Neural cell (in vitro differentiated cells): ENCODE results near the gene L1CAM. TPM values are rescaled to one million over a fixed set of nuclear protein-coding genes. Genes with fewer than 3 reads are reported as not detected.
A peak's percentile ranks its signal among the peaks of the same experiment; 100 is the strongest.

ENCODE experiments used
- H2AFZ ChIP-seq: fragments of 200-600, 300-800 bp; sonication (generic), shearing (Covaris generic); 2 replicates; pipeline ENCODE4 v1.6.0; 2014; ENCODE audit warnings: low read depth, mild to moderate bottlenecking, antibody characterized with exemption, low read length, moderate library complexity
- H3F3A ChIP-seq: fragments of 200-600 bp; shearing (Covaris generic); 2 replicates; pipeline ENCODE4 v1.6.1; 2016; ENCODE audit warnings: mild to moderate bottlenecking, moderate library complexity, mixed read lengths, antibody characterized with exemption, low read length; ENCODE audit not compliant: insufficient read depth, poor library complexity, severe bottlenecking
- H3K27ac ChIP-seq: fragments of 200-600, 300-800 bp; sonication (generic), shearing (Covaris generic); 2 replicates; pipeline ENCODE4 v1.5.1; 2014; ENCODE audit warnings: mild to moderate bottlenecking, low read length, moderate library complexity
- H3K27me3 ChIP-seq: fragments of 300-800, 200-600 bp; sonication (generic), shearing (Covaris generic); 2 replicates; pipeline ENCODE4 v1.6.0; 2014; ENCODE audit warnings: mild to moderate bottlenecking, low read depth, low read length, moderate library complexity; ENCODE audit not compliant: insufficient read depth
- H3K36me3 ChIP-seq: fragments of 300-800, 200-600 bp; sonication (generic), shearing (Covaris generic); 2 replicates; pipeline ENCODE4 v1.5.1; 2014; ENCODE audit warnings: mild to moderate bottlenecking, antibody characterized with exemption, low read length, moderate library complexity; ENCODE audit not compliant: insufficient read depth
- H3K4me2 ChIP-seq: fragments of 300-800, 200-600 bp; sonication (generic), shearing (Covaris generic); 2 replicates; pipeline ENCODE4 v1.6.0; 2014; ENCODE audit warnings: mild to moderate bottlenecking, low read length
- H3K4me3 ChIP-seq: fragments of 300-800, 200-600 bp; sonication (generic), shearing (Covaris generic); 2 replicates; pipeline ENCODE4 v1.5.1; 2014; ENCODE audit warnings: mild to moderate bottlenecking, low read length, moderate library complexity
- H3K79me2 ChIP-seq: fragments of 200-600 bp; shearing (Covaris generic); replicated peaks from 2 replicates; pipeline ENCODE4 v1.6.0; 2014; ENCODE audit warnings: mild to moderate bottlenecking, low read length, moderate library complexity; ENCODE audit not compliant: insufficient read depth
- H3K9ac ChIP-seq: fragments of 300-800, 200-600 bp; sonication (generic), shearing (Covaris generic); 2 replicates; pipeline ENCODE4 v1.6.1; 2016; ENCODE audit warnings: mild to moderate bottlenecking, low read length, mixed read lengths
- H3K9me2 ChIP-seq: fragments of 200-600 bp; shearing (Covaris generic); 2 replicates; pipeline ENCODE4 v1.6.1; 2016; ENCODE audit warnings: mild to moderate bottlenecking, low read length, mixed read lengths; ENCODE audit not compliant: insufficient read depth
- H3K9me3 ChIP-seq: fragments of 200-600, 300-800 bp; sonication (generic), shearing (Covaris generic); 2 replicates; pipeline ENCODE4 v1.6.1; 2016; ENCODE audit warnings: mild to moderate bottlenecking, mixed run types, low read length, moderate library complexity, mixed read lengths
- H4K20me1 ChIP-seq: fragments of 200-600 bp; shearing (Covaris generic); 2 replicates; pipeline ENCODE4 v1.6.1; 2016; ENCODE audit warnings: mild to moderate bottlenecking, mixed run types; ENCODE audit not compliant: insufficient read depth
- EP300 ChIP-seq: fragments of 450-650 bp; conservative IDR thresholded peaks from 2 replicates; pipeline ENCODE4 v1.6.1; 2014; ENCODE audit warnings: antibody characterized with exemption, mild to moderate bottlenecking, moderate library complexity; ENCODE audit not compliant: poor library complexity, severe bottlenecking
- EZH2 ChIP-seq: fragments of 200-600, 300-800 bp; shearing (Covaris generic), sonication (generic); IDR thresholded peaks from 2 replicates; pipeline ENCODE4 v1.6.1; 2014; ENCODE audit warnings: antibody characterized with exemption, low read length, borderline replicate concordance, mild to moderate bottlenecking; ENCODE audit not compliant: insufficient read depth, poor library complexity, severe bottlenecking
- MXI1 ChIP-seq: fragments of 450-650 bp; conservative IDR thresholded peaks from 2 replicates; pipeline ENCODE4 v1.6.1; 2014; ENCODE audit warnings: antibody characterized with exemption, mild to moderate bottlenecking; ENCODE audit not compliant: poor library complexity, severe bottlenecking
- POLR2AphosphoS5 ChIP-seq: IDR thresholded peaks from 2 replicates; pipeline ENCODE4 v1.6.1; 2012
- RAD21 ChIP-seq: fragments of 450-650 bp; conservative IDR thresholded peaks from 2 replicates; pipeline ENCODE4 v1.6.1; 2014; ENCODE audit warnings: antibody characterized with exemption, mild to moderate bottlenecking, moderate library complexity
- SMC3 ChIP-seq: fragments of 450-650 bp; conservative IDR thresholded peaks from 2 replicates; pipeline ENCODE4 v1.6.1; 2014; ENCODE audit warnings: antibody characterized with exemption, mild to moderate bottlenecking, moderate library complexity; ENCODE audit not compliant: poor library complexity
- TAF1 ChIP-seq: IDR thresholded peaks from 2 replicates; pipeline ENCODE4 v1.6.1; 2012; ENCODE audit warnings: low read depth
- polyA plus RNA-seq: library from polyadenylated mRNA; depleted of rRNA; stranded (reverse); fragments of >200 nt; gene quantifications from 2 replicates; pipeline ENCODE4 v1.2.3, GENCODE V29; 2014
- TF ChIP-seq, protein P1 (sequence below): IDR thresholded peaks from 2 replicates; pipeline ENCODE4 v1.6.1; 2012; ENCODE audit warnings: borderline replicate concordance
- TF ChIP-seq, protein P2 (sequence below): fragments of 450-650 bp; IDR thresholded peaks from 2 replicates; pipeline ENCODE4 v1.5.1; 2014; ENCODE audit warnings: antibody characterized with exemption, mild to moderate bottlenecking, moderate library complexity; ENCODE audit not compliant: poor library complexity, severe bottlenecking

L1CAM gene
- polyA plus RNA-seq, 1 donor from 2014 or later, result 88.0 TPM

DNA sequence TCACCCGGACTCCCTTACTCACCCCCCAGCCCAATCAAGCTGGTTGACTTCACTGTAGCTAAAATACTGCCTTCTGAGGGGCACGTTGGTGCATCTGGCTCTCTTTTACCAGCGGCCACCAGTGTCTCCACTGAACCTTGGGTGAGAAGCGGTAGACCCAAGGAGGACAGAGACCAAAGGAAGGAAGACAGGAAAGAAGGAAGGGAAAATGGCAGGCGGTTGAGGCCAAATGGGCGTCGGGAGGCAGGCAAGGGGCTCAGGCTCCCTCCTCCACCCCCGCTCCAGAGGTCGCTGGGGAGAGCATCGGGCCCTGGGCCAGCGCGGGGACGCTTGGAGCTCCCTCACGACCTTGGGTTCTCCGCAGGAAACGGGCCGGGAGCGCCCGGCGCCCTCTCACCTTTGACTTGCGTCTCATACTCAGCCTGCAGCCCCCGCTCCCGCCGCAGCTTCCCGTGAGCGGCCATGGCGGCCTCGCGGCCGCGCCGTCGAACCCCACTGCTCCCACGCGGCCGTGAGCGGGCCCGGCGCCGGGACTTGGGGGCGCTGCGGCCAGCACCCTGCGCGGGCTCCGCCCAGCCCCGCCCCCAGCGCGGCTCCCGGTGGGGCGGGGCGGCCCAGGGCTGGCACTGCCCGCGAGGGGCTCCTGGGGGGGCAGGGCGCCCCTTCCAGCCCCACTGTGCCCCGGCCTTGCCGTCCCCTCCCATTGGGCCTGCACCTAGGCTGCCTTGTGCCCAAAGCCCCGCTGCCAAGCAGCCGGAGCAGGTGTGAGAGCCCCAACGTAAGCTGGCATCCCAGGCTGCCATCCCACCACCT, 40.0 kb upstream of the L1CAM start, which contains the start of gene ARHGAP4:
Gene ARHGAP4, minus strand, starts transcription at position 526 of the 813 bp plus-strand sequence. Its CDS starts 62 bp downstream, at position 464.
- TF ChIP-seq EP300 (no peak), MXI1 (no peak)
- TF ChIP-seq, protein P1, sequence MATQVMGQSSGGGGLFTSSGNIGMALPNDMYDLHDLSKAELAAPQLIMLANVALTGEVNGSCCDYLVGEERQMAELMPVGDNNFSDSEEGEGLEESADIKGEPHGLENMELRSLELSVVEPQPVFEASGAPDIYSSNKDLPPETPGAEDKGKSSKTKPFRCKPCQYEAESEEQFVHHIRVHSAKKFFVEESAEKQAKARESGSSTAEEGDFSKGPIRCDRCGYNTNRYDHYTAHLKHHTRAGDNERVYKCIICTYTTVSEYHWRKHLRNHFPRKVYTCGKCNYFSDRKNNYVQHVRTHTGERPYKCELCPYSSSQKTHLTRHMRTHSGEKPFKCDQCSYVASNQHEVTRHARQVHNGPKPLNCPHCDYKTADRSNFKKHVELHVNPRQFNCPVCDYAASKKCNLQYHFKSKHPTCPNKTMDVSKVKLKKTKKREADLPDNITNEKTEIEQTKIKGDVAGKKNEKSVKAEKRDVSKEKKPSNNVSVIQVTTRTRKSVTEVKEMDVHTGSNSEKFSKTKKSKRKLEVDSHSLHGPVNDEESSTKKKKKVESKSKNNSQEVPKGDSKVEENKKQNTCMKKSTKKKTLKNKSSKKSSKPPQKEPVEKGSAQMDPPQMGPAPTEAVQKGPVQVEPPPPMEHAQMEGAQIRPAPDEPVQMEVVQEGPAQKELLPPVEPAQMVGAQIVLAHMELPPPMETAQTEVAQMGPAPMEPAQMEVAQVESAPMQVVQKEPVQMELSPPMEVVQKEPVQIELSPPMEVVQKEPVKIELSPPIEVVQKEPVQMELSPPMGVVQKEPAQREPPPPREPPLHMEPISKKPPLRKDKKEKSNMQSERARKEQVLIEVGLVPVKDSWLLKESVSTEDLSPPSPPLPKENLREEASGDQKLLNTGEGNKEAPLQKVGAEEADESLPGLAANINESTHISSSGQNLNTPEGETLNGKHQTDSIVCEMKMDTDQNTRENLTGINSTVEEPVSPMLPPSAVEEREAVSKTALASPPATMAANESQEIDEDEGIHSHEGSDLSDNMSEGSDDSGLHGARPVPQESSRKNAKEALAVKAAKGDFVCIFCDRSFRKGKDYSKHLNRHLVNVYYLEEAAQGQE, result no peak
- peak within 1 kb of the TSS; percentile 71 for H3K4me3 ChIP-seq
- no peaks in the 10 kb centered on the region for H3K79me2 ChIP-seq
- H3K27me3 ChIP-seq, result no peaks in the 10 kb centered on the region
- no peaks in the 10 kb centered on the region for H3K9me3 ChIP-seq
- H3K4me2 ChIP-seq, result no peak within 1 kb of the TSS
- H3K36me3 ChIP-seq, result no peaks in the 10 kb centered on the region
- no peaks in the 10 kb centered on the region for H3F3A ChIP-seq
- no peaks in the 10 kb centered on the region for H3K9me2 ChIP-seq
- H3K9ac ChIP-seq, result peak within 1 kb of the TSS; percentile 92
- no peak within 1 kb of the TSS for H2AFZ ChIP-seq
- peak within 1 kb of the TSS; percentile 94 for H3K27ac ChIP-seq
- H4K20me1 ChIP-seq, result no peaks in the 10 kb centered on the region

DNA sequence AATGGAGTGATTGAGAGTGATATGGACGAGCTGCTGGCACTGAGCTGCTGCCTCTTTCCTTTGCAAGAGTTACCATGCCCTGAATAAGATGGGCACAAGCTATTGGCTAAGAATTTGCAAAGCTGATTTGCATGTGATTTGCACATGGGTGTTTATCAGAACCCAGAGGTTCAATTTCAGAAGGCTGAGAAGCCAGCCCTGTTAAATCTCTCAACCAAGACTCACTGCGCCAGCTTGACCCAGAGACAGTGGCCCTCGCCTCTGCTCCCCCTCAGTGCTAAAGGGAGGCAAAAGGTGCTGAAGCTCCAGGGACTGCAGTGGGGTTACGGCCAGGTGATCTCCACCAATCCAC, 39.4 kb upstream of the L1CAM start:
- no peak overlapping the region for H3K4me2 ChIP-seq
- no peak overlapping the region for H3K27ac ChIP-seq
- H2AFZ ChIP-seq, result no peak overlapping the region
- H3K4me3 ChIP-seq, result no peak overlapping the region
- no peaks in the 10 kb centered on the region for H3K9me2 ChIP-seq
- no peaks in the 10 kb centered on the region for H3F3A ChIP-seq
- no peaks in the 10 kb centered on the region for H4K20me1 ChIP-seq
- no peaks in the 10 kb centered on the region for H3K9me3 ChIP-seq
- TF ChIP-seq TAF1 (no peak), POLR2AphosphoS5 (no peak), EP300 (no peak), RAD21 (no peak), SMC3 (no peak), EZH2 (no peak), MXI1 (no peak)
- TF ChIP-seq, protein P2, sequence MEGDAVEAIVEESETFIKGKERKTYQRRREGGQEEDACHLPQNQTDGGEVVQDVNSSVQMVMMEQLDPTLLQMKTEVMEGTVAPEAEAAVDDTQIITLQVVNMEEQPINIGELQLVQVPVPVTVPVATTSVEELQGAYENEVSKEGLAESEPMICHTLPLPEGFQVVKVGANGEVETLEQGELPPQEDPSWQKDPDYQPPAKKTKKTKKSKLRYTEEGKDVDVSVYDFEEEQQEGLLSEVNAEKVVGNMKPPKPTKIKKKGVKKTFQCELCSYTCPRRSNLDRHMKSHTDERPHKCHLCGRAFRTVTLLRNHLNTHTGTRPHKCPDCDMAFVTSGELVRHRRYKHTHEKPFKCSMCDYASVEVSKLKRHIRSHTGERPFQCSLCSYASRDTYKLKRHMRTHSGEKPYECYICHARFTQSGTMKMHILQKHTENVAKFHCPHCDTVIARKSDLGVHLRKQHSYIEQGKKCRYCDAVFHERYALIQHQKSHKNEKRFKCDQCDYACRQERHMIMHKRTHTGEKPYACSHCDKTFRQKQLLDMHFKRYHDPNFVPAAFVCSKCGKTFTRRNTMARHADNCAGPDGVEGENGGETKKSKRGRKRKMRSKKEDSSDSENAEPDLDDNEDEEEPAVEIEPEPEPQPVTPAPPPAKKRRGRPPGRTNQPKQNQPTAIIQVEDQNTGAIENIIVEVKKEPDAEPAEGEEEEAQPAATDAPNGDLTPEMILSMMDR, result no peak
- no peaks in the 10 kb centered on the region for H3K27me3 ChIP-seq
- no peaks in the 10 kb centered on the region for H3K79me2 ChIP-seq
- no peaks in the 10 kb centered on the region for H3K36me3 ChIP-seq
- H3K9ac ChIP-seq, result no peak overlapping the region
